Mucosa of stomach (tissue), 1 donor: ENCODE results near the gene CSNK1D.

Experiments
- H3K27me3 ChIP-seq: one replicate; pipeline ENCODE4 v1.7.0; 2013; ENCODE audit warnings: mild to moderate bottlenecking, low read length; ENCODE audit not compliant: control insufficient read depth, insufficient read depth
- H3K36me3 ChIP-seq: one replicate; pipeline ENCODE4 v1.7.0; 2013; ENCODE audit warnings: low read length; ENCODE audit not compliant: control insufficient read depth, insufficient read depth
- H3K4me1 ChIP-seq: one replicate; pipeline ENCODE4 v1.7.0; 2013; ENCODE audit warnings: mild to moderate bottlenecking, low read length; ENCODE audit not compliant: control insufficient read depth, insufficient read depth
- H3K4me3 ChIP-seq: one replicate; pipeline ENCODE4 v1.7.0; 2013; ENCODE audit warnings: low read length
- H3K9ac ChIP-seq: one replicate; pipeline ENCODE4 v1.7.0; 2013; ENCODE audit warnings: mild to moderate bottlenecking, low read length, moderate library complexity
- H3K9me3 ChIP-seq: one replicate; pipeline ENCODE4 v1.7.0; 2013; ENCODE audit warnings: mild to moderate bottlenecking, low read length, moderate library complexity; ENCODE audit not compliant: control insufficient read depth
- donor health status: Pancreatic carcinoma.

Gene CSNK1D

GRCh38 chr17:82226809-82227628, 46.5 kb downstream of the CSNK1D start:
- Histone ChIP-seq H3K9ac (no peak overlapping the region), H3K4me1 (peaks cover 29% of the 10 kb centered on the region), H3K36me3 (no peaks in the 10 kb centered on the region), H3K27me3 (no peaks in the 10 kb centered on the region), H3K4me3 (no peak overlapping the region), H3K9me3 (no peaks in the 10 kb centered on the region)

GRCh38 chr17:82226146-82226808, 47.2 kb downstream of the CSNK1D start:
- Histone ChIP-seq H3K27me3 (no peaks in the 10 kb centered on the region), H3K9ac (no peak overlapping the region), H3K36me3 (no peaks in the 10 kb centered on the region), H3K9me3 (no peaks in the 10 kb centered on the region), H3K4me1 (peaks cover 21% of the 10 kb centered on the region), H3K4me3 (no peak overlapping the region)

GRCh38 chr17:82225368-82226029, 48.0 kb downstream of the CSNK1D start:
- Histone ChIP-seq H3K4me1 (peaks cover 17% of the 10 kb centered on the region), H3K4me3 (no peak overlapping the region), H3K9me3 (no peaks in the 10 kb centered on the region), H3K36me3 (no peaks in the 10 kb centered on the region), H3K9ac (no peak overlapping the region), H3K27me3 (no peaks in the 10 kb centered on the region)

GRCh38 chr17:82224666-82225065, 48.8 kb downstream of the CSNK1D start:
- Histone ChIP-seq H3K36me3 (no peaks in the 10 kb centered on the region), H3K4me1 (peaks cover 8% of the 10 kb centered on the region), H3K9me3 (no peaks in the 10 kb centered on the region), H3K27me3 (no peaks in the 10 kb centered on the region), H3K4me3 (no peak overlapping the region), H3K9ac (no peak overlapping the region)

GRCh38 chr17:82223517-82223916, 50.0 kb downstream of the CSNK1D start:
- Histone ChIP-seq H3K4me1 (peaks cover 3% of the 10 kb centered on the region), H3K9ac (no peak overlapping the region), H3K27me3 (no peaks in the 10 kb centered on the region), H3K9me3 (no peaks in the 10 kb centered on the region), H3K4me3 (no peak overlapping the region), H3K36me3 (no peaks in the 10 kb centered on the region)

- Histone ChIP-seq H3K9me3 (no peaks in the 10 kb centered on the region), H3K27me3 (no peaks in the 10 kb centered on the region), H3K4me1 (peaks cover 2% of the 10 kb centered on the region), H3K4me3 (no peak overlapping the region), H3K36me3 (no peaks in the 10 kb centered on the region), H3K9ac (no peak overlapping the region)
Observed at GRCh38 chr17:82222816-82223215, 50.7 kb downstream of the CSNK1D start.

- Histone ChIP-seq H3K9me3 (no peaks in the 10 kb centered on the region), H3K4me1 (peaks cover 16% of the 10 kb centered on the region), H3K27me3 (no peaks in the 10 kb centered on the region), H3K36me3 (no peaks in the 10 kb centered on the region), H3K9ac (no peak overlapping the region), H3K4me3 (no peak overlapping the region)
Observed at GRCh38 chr17:82221341-82221902, 52.1 kb downstream of the CSNK1D start.

- Histone ChIP-seq H3K36me3 (no peaks in the 10 kb centered on the region), H3K27me3 (no peaks in the 10 kb centered on the region), H3K9me3 (no peaks in the 10 kb centered on the region), H3K4me1 (peaks cover 25% of the 10 kb centered on the region), H3K4me3 (no peak overlapping the region), H3K9ac (no peak overlapping the region)
Observed at GRCh38 chr17:82219753-82220709, 53.5 kb downstream of the CSNK1D start.

GRCh38 chr17:82219083-82219482, 54.4 kb downstream of the CSNK1D start:
- H3K9me3 ChIP-seq: no peaks in the 10 kb centered on the region
- no peak overlapping the region for H3K4me3 ChIP-seq
- H3K9ac ChIP-seq: no peak overlapping the region
- H3K4me1 ChIP-seq: peaks cover 25% of the 10 kb centered on the region
- H3K36me3 ChIP-seq: no peaks in the 10 kb centered on the region
- H3K27me3 ChIP-seq: no peaks in the 10 kb centered on the region

- no peaks in the 10 kb centered on the region for H3K36me3 ChIP-seq
- H3K4me1 ChIP-seq: peaks cover 26% of the 10 kb centered on the region
- no peaks in the 10 kb centered on the region for H3K9me3 ChIP-seq
- no peak overlapping the region for H3K4me3 ChIP-seq
- no peak overlapping the region for H3K9ac ChIP-seq
- no peaks in the 10 kb centered on the region for H3K27me3 ChIP-seq
Observed at GRCh38 chr17:82218349-82219075, 55.0 kb downstream of the CSNK1D start.
